CD4-positive, alpha-beta T cell treated with Interleukin-2 at 100 ng/mL for 4 hours (primary cell): ENCODE measurements around the gene ANKRD49.

Experiments used
- DNase-seq: peaks from one replicate; pipeline ENCODE4 v3.0.0-alpha.2; 2020; ENCODE audit warnings: low spot score

The ANKRD49 gene

GRCh38 chr11:94507485-94507884, 13.7 kb downstream of the ANKRD49 start:
- no peak for DNase-seq

GRCh38 chr11:94511932-94512781, 18.4 kb downstream of the ANKRD49 start, which contains the start of gene C11orf97:
TSS of gene C11orf97 (plus strand) at chr11:94512461. CDS start at chr11:94512529, 68 bp downstream.
- DNase-seq = peak; percentile 57

- DNase-seq = no peak
These were observed 19.3 kb downstream of the ANKRD49 start for GRCh38 chr11:94513091-94513490.

GRCh38 chr11:94515398-94515797, 21.6 kb downstream of the ANKRD49 start:
- no peak for DNase-seq

- DNase-seq = no peak
These were observed 22.9 kb downstream of the ANKRD49 start for GRCh38 chr11:94516725-94517124.

- no peak for DNase-seq
These were observed 24.5 kb downstream of the ANKRD49 start for GRCh38 chr11:94518300-94518699.

GRCh38 chr11:94519478-94520084, 25.8 kb downstream of the ANKRD49 start:
- peak; percentile 53 for DNase-seq

- DNase-seq = no peak
These were observed 27.9 kb downstream of the ANKRD49 start for GRCh38 chr11:94521684-94522083.

GRCh38 chr11:94524341-94524740, 30.6 kb downstream of the ANKRD49 start:
- DNase-seq = no peak

GRCh38 chr11:94525546-94526324, 32.0 kb downstream of the ANKRD49 start:
- DNase-seq = no peak

GRCh38 chr11:94526645-94527438, 33.1 kb downstream of the ANKRD49 start:
- no peak for DNase-seq

GRCh38 chr11:94528551-94528950, 34.8 kb downstream of the ANKRD49 start:
- no peak for DNase-seq

- no peak for DNase-seq
These were observed 38.4 kb downstream of the ANKRD49 start for GRCh38 chr11:94532211-94532610.

- no peak for DNase-seq
These were observed 39.4 kb downstream of the ANKRD49 start for GRCh38 chr11:94533206-94533605.

- no peak for DNase-seq
These were observed 40.2 kb downstream of the ANKRD49 start for GRCh38 chr11:94533696-94534630.

GRCh38 chr11:94536386-94536785, 42.6 kb downstream of the ANKRD49 start:
- DNase-seq = no peak

- no peak for DNase-seq
These were observed 43.3 kb downstream of the ANKRD49 start for GRCh38 chr11:94537031-94537600.

GRCh38 chr11:94539420-94539819, 45.6 kb downstream of the ANKRD49 start:
- no peak for DNase-seq

- peak; percentile 66 for DNase-seq
These were observed 50.2 kb downstream of the ANKRD49 start, which contains the start of gene FUT4 for GRCh38 chr11:94543695-94544645. TSS of gene FUT4 (plus strand) at chr11:94543921. CDS start at chr11:94544134, 213 bp downstream.
